Heart right ventricle (tissue), 16 donors: ENCODE data around the gene MSANTD3. TPM values are rescaled to one million over a fixed set of nuclear protein-coding genes. Genes with fewer than 3 reads are reported as not detected.

Experiments
- ATAC-seq, 8 donors: fragments of 200-7000 bp; cut with Tn5 transposase; one replicate each; pipeline ENCODE4 v1.9.1; 2020; ENCODE audit warnings: mild to moderate bottlenecking in 8 of 8, moderate library complexity in 8 of 8, moderate number of reproducible peaks in 1 of 8
- DNase-seq, 2 donors: peaks; one replicate each; pipeline ENCODE4 v3.0.0-alpha.2; 2020
- H3K27ac ChIP-seq, 10 donors: fragments of 200-600 bp; sonication (generic) in 2 of 10; one replicate each; pipeline versions ENCODE4 v1.5.0 to v1.8.0; 2020 to 2022; ENCODE audit warnings: mild to moderate bottlenecking in 3 of 10
- H3K27me3 ChIP-seq, 7 donors: fragments of 200-600 bp; one replicate each; pipeline ENCODE4 v1.8.0; 2021 to 2022; ENCODE audit warnings: mild to moderate bottlenecking in 2 of 7
- H3K36me3 ChIP-seq, 9 donors: fragments of 200-600 bp; sonication (generic) in 1 of 9; one replicate each; pipeline versions ENCODE4 v1.5.0 to v1.8.0; 2020 to 2022; ENCODE audit warnings: mild to moderate bottlenecking in 2 of 9
- H3K4me1 ChIP-seq, 9 donors: fragments of 200-600 bp; sonication (generic) in 1 of 9; one replicate each; pipeline versions ENCODE4 v1.5.0 to v1.8.0; 2020 to 2022; ENCODE audit warnings: mild to moderate bottlenecking in 4 of 9
- H3K4me3 ChIP-seq, 10 donors: fragments of 200-600 bp; sonication (generic) in 2 of 10; one replicate each; pipeline versions ENCODE4 v1.5.0 to v1.8.0; 2020 to 2022; ENCODE audit warnings: mild to moderate bottlenecking in 7 of 10, moderate library complexity in 2 of 10
- H3K9me3 ChIP-seq, 11 donors: fragments of 200-600 bp in 10 of 11; sonication (generic) in 2 of 11; one replicate each; pipeline versions ENCODE4 v1.5.0 to v1.8.0; 2013 to 2022; ENCODE audit warnings: mild to moderate bottlenecking in 2 of 11, control low read depth in 1 of 11, moderate library complexity in 1 of 11
- CTCF ChIP-seq, 9 donors: fragments of 200-600 bp; sonication (generic) in 2 of 9; IDR thresholded peaks; one replicate each; pipeline versions ENCODE4 v1.5.0 to v1.8.0; 2021 to 2022; ENCODE audit warnings: antibody characterized with exemption in 9 of 9, mild to moderate bottlenecking in 5 of 9, moderate library complexity in 1 of 9
- WGBS, 2 donors: extraction: QIAGEN DNeasy Blood & Tissue Kit; methylation state at CpG; one replicate each; pipeline ENCODE4 v1.1.7; 2013; ENCODE audit warnings: inconsistent platforms in 1 of 2; 5-methylcytosine and 5-hydroxymethylcytosine counted together
- intact Hi-C, 10 donors: fragments of 100-400 bp; cut with DNase I; formaldehyde crosslinking; loops; one replicate each; pipeline versions ENCODE4 v1.11.1 to v1.14.2; 2022
- polyA plus RNA-seq, 2 donors: library from polyadenylated mRNA; stranded (reverse); fragments of 200-250 nt; gene quantifications; one replicate each; pipeline ENCODE4 v1.2.3, GENCODE V29; 2013
- total RNA-seq, 10 donors: library from RNA; stranded (reverse); fragmentation: NEBNext Ultra II Directional in 3 of 10; extraction: Animal tissue kit (Norgen Biotek cat#: 25700) in 3 of 10; gene quantifications; one replicate each; pipeline versions ENCODE4 v1.2.1 to v1.2.4, GENCODE V29; 2021 to 2023
- donor health status: Arrhythmogenic right ventricular cardiomyopathy.
- donor health status: ischemic (EF 13 %, LVEDD 7.1; RV severe dilation, severe dysfunction).
- donor health status: healthy with polysubstance abuse.
- donor health status: DM: no; HTN: yes; CAD: no.
- donor health status: DM: no; HTN: no; CAD: no.
- donor health status: ischemic (EF 25% LVEDD 6.9; RV normal size, moderate dysfunction).
- donor health status: ischemic (EF 25% LVEDD 5.7; RV mildly dilated, moderate dysfunction).
- donor health status: healthy.
- donor health status: DM: yes; HTN: yes; CAD: no.
- donor health status: Ischemic cardiomyopathy.
- donor health status: ischemic (EF 35%, LVEDD 5.7; RV mildly dilated, moderate dysfunction).
- donor health status: nonischemic (EF 11% LVEDD 7.7; RV severe dilation, severe dysfunction).
- donor health status: DM: yes; HTN: yes; CAD: no.
- donor health status: PGD.
- donor health status: ischemic (EF 29% LVEDD 5.4; RV normal size, mild dysfunction).
- donor health status: nonischemic (EF 23%, LVEDD 6.1; RV moderate dilation, normal function).

The MSANTD3 gene
- total and polyA plus RNA-seq, 12 donors, result 11.9 to 32.2 (median 20.1) TPM

- Histone ChIP-seq H3K27me3 (no peaks in the 10 kb centered on the region), H3K4me3 (no peak overlapping the region), H3K9me3 (no peaks in the 10 kb centered on the region), H3K36me3 (no peaks in the 10 kb centered on the region), H3K4me1 (peaks cover 0 to 9% (median 0%) of the 10 kb centered on the region in 9 donors), H3K27ac (no peak overlapping the region)
- WGBS, 2 donors, result 83 to 94% methylated on average over 1 of the region's 1 CpG
- no peak for DNase-seq
- intact Hi-C loops, result no loop called here
- TF ChIP-seq CTCF (IDR thresholded peaks at IDR 0.05), result no peak
- ATAC-seq, result peak in 1 of 8 donors; percentile 22
Observed at GRCh38 chr9:100465761-100466160, 38.8 kb downstream of the MSANTD3 start.

GRCh38 chr9:100466171-100466828 is 39.4 kb downstream of the MSANTD3 start:
- intact Hi-C loops, result no loop called here
- Histone ChIP-seq H3K4me3 (no peak overlapping the region), H3K27me3 (no peaks in the 10 kb centered on the region), H3K4me1 (peaks cover 0 to 9% (median 0%) of the 10 kb centered on the region in 9 donors), H3K9me3 (no peaks in the 10 kb centered on the region), H3K27ac (peak overlapping the region in 1 of 10 donors; percentile 30), H3K36me3 (no peaks in the 10 kb centered on the region)
- no peak for TF ChIP-seq CTCF (IDR thresholded peaks at IDR 0.05)
- WGBS, 2 donors, result 99% methylated on average over 2 of the region's 2 CpGs
- DNase-seq, result no peak
- peak in 7 of 8 donors; percentile 33 to 87 (median 72) for ATAC-seq

- Histone ChIP-seq H3K27me3 (peaks cover 0 to 4% (median 0%) of the 10 kb centered on the region in 7 donors), H3K36me3 (no peaks in the 10 kb centered on the region), H3K27ac (no peak overlapping the region), H3K9me3 (no peaks in the 10 kb centered on the region), H3K4me3 (no peak overlapping the region), H3K4me1 (peaks cover 0 to 9% (median 0%) of the 10 kb centered on the region in 9 donors)
- no peak for ATAC-seq
- intact Hi-C loops, result no loop called here
- DNase-seq, result no peak
- TF ChIP-seq CTCF (IDR thresholded peaks at IDR 0.05), result no peak
- 84 to 92% methylated on average over 1 of the region's 1 CpG for WGBS, 2 donors
Observed at GRCh38 chr9:100466829-100467221, 39.9 kb downstream of the MSANTD3 start.

GRCh38 chr9:100468041-100468440 is 41.1 kb downstream of the MSANTD3 start:
- Histone ChIP-seq H3K27ac (no peak overlapping the region), H3K36me3 (no peaks in the 10 kb centered on the region), H3K4me3 (no peak overlapping the region), H3K4me1 (peaks cover 0 to 9% (median 3%) of the 10 kb centered on the region in 9 donors), H3K27me3 (peaks cover 0 to 15% (median 0%) of the 10 kb centered on the region in 7 donors), H3K9me3 (no peaks in the 10 kb centered on the region)
- intact Hi-C loops, result no loop called here
- DNase-seq (no peak), ATAC-seq (no peak)
- TF ChIP-seq CTCF (IDR thresholded peaks at IDR 0.05), result no peak
- 90 to 98% methylated on average over 6 of the region's 6 CpGs for WGBS, 2 donors
